Mesothelial cell of epicardium (in vitro differentiated cells): ENCODE measurements around the gene GFRA1. TPM values are rescaled to one million over a fixed set of nuclear protein-coding genes. Genes with fewer than 3 reads are reported as not detected.

Experiments
- DNase-seq, 2 experiments: peaks; one replicate each; pipeline ENCODE4 v3.0.0; 2021; ENCODE audit warnings: low spot score in 2 of 2; ENCODE audit not compliant: unreplicated experiment in 2 of 2
- H3K27ac Mint-ChIP-seq: 2 replicates; pipeline ENCODE4 v1.8.0; 2021; ENCODE audit warnings: mixed read lengths
- H3K27me3 Mint-ChIP-seq: 2 replicates; pipeline ENCODE4 v1.8.0; 2021; ENCODE audit warnings: low read depth, mixed read lengths
- H3K36me3 Mint-ChIP-seq: 2 replicates; pipeline ENCODE4 v1.8.0; 2021; ENCODE audit warnings: mixed read lengths
- H3K4me1 Mint-ChIP-seq: 2 replicates; pipeline ENCODE4 v1.8.0; 2021; ENCODE audit warnings: mixed read lengths
- H3K4me3 Mint-ChIP-seq: 2 replicates; pipeline ENCODE4 v1.8.0; 2021; ENCODE audit warnings: mild to moderate bottlenecking, moderate library complexity, mixed read lengths
- H3K9me3 Mint-ChIP-seq: 2 replicates; pipeline ENCODE4 v1.8.0; 2021; ENCODE audit warnings: mixed read lengths
- total RNA-seq: library from RNA; stranded (reverse); gene quantifications from 3 replicates; pipeline ENCODE4 v1.2.1, GENCODE V29; 2021
- TF ChIP-seq, protein P1 (sequence below): fragments of 200-600 bp; sonication (generic); IDR thresholded peaks from one replicate; pipeline ENCODE4 v1.5.0; 2021; ENCODE audit warnings: antibody characterized with exemption; ENCODE audit not compliant: unreplicated experiment

GFRA1 gene
- total RNA-seq, 1 donor from 2014 or later, result 40.8 TPM

DNA sequence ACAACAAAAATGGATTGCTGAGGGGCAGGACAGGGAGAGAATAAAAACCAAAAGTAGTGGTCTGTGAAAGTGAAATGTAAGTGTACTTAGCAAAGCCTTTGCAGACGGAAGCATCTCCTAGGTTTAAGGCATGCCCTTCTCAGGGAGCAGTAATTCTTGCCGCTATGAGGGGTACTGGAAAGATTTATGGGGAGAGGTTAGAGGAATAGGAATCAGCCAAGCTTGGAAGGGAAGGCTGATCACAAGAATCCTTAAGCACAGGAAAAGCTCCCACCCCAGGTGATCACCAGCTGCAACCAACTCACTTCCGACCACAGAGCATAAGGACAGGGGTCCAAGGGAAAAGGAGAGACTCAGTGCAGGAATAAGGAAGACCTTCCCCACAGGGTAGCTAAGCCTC lies 10.3 kb downstream of the GFRA1 start:
- TF ChIP-seq, protein P1, sequence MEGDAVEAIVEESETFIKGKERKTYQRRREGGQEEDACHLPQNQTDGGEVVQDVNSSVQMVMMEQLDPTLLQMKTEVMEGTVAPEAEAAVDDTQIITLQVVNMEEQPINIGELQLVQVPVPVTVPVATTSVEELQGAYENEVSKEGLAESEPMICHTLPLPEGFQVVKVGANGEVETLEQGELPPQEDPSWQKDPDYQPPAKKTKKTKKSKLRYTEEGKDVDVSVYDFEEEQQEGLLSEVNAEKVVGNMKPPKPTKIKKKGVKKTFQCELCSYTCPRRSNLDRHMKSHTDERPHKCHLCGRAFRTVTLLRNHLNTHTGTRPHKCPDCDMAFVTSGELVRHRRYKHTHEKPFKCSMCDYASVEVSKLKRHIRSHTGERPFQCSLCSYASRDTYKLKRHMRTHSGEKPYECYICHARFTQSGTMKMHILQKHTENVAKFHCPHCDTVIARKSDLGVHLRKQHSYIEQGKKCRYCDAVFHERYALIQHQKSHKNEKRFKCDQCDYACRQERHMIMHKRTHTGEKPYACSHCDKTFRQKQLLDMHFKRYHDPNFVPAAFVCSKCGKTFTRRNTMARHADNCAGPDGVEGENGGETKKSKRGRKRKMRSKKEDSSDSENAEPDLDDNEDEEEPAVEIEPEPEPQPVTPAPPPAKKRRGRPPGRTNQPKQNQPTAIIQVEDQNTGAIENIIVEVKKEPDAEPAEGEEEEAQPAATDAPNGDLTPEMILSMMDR, result no peak
- H3K4me1 Mint-ChIP-seq, result peaks cover 19% of the 10 kb centered on the region
- H3K27me3 Mint-ChIP-seq, result no peaks in the 10 kb centered on the region
- H3K36me3 Mint-ChIP-seq, result no peaks in the 10 kb centered on the region
- no peak for DNase-seq
- no peak overlapping the region for H3K27ac Mint-ChIP-seq
- no peaks in the 10 kb centered on the region for H3K9me3 Mint-ChIP-seq
- no peak overlapping the region for H3K4me3 Mint-ChIP-seq

DNA sequence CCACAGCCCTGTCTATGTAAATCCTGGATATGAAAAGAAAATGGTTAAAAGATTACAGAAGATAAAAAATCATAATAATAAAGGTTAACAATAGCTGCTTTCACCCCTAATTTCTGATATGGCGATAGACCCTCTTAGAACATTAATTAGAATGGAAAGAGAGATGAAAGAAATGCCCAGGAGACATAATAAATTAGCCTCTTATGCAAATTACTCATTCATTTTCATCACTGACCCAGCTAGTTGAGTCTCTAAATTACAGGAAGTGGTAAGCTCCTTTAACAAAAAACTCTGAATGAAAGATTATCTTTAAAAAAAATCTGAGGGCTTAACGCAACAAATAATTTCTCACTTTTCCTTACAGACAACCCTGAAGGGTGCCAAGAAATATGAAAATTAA lies 12.4 kb downstream of the GFRA1 start:
- TF ChIP-seq, protein P1, result no peak
- peaks cover 27% of the 10 kb centered on the region for H3K4me1 Mint-ChIP-seq
- peak overlapping the region; percentile 4 for H3K27ac Mint-ChIP-seq
- no peaks in the 10 kb centered on the region for H3K27me3 Mint-ChIP-seq
- no peaks in the 10 kb centered on the region for H3K9me3 Mint-ChIP-seq
- H3K4me3 Mint-ChIP-seq, result no peak overlapping the region
- H3K36me3 Mint-ChIP-seq, result no peaks in the 10 kb centered on the region
- DNase-seq, result no peak

DNA sequence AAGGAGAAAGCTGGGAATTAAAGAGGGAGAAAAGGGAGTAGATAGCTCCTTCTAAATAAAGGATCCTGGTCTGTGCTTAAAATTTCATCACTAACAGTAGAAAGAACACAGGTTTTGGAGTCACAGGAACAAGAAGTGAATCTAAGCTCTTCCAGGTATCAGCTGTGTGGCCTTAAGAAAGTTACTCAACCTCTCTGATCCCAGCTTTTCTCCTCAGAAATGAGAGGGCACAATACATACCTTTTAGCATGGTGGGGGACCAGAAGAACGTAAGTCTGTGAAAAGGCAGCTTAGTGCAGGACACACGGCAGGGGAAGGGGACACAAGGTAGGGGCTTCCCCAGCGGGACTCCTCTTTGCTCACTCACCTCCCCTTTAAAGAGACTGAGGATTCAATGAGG lies 13.4 kb downstream of the GFRA1 start:
- peaks cover 37% of the 10 kb centered on the region for H3K4me1 Mint-ChIP-seq
- no peaks in the 10 kb centered on the region for H3K27me3 Mint-ChIP-seq
- no peaks in the 10 kb centered on the region for H3K9me3 Mint-ChIP-seq
- TF ChIP-seq, protein P1, result no peak
- no peak overlapping the region for H3K4me3 Mint-ChIP-seq
- H3K36me3 Mint-ChIP-seq, result no peaks in the 10 kb centered on the region
- no peak for DNase-seq
- no peak overlapping the region for H3K27ac Mint-ChIP-seq

DNA sequence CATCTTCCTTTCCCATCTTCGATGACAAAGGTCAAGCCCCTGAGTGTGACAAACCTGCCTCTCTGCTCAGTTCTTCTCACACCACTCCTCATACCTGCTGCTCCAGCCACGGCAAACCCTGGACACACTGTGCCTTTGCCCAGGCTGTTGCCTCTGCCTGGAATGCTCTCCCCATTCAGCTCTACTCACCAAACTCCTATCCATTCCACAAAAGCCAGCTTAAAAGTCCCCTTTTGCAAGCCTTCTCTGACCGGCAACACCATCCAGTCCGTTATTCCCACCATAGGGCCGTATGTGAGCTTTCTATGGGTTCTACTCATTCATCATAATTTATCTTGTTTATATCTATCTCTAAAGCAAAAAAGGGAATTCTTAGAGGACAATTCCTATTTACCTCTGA lies 15.2 kb downstream of the GFRA1 start:
- Mint-ChIP-seq H3K4me1 (peaks cover 43% of the 10 kb centered on the region), H3K27me3 (no peaks in the 10 kb centered on the region), H3K27ac (no peak overlapping the region), H3K36me3 (no peaks in the 10 kb centered on the region), H3K9me3 (no peaks in the 10 kb centered on the region), H3K4me3 (no peak overlapping the region)
- TF ChIP-seq, protein P1, result no peak
- DNase-seq, result no peak

DNA sequence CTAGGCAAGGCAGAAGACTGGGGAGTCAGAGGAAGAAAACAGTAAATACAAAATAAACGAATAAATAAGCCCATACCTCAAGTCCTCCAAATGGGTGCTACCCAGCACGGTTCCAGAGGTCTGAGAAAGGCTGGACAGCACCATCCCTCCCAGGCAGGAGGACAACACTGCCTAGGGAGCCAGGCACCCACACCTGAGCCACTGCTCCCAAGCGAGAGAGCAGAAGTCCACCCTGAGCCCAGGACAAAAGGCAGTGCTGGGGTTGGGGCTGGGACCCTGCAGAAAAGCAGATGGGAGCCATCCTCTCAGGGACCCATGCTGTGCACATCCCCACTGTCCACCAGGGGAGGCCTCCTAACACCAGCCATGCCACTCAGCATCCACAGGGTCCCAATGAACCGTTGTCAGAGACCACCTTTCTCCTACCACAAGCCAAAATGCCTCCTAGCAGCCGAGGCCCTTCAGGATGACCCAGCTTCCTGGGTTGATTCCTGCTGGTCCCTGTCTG lies 16.2 kb downstream of the GFRA1 start:
- H3K4me3 Mint-ChIP-seq, result no peak overlapping the region
- no peak overlapping the region for H3K27ac Mint-ChIP-seq
- H3K9me3 Mint-ChIP-seq, result no peaks in the 10 kb centered on the region
- TF ChIP-seq, protein P1, result no peak
- DNase-seq, result no peak
- H3K4me1 Mint-ChIP-seq, result peaks cover 43% of the 10 kb centered on the region
- no peaks in the 10 kb centered on the region for H3K36me3 Mint-ChIP-seq
- no peaks in the 10 kb centered on the region for H3K27me3 Mint-ChIP-seq
